Cardiac fibroblast (primary cell): ENCODE measurements around the gene ASB2.

Source experiments
- DNase-seq, 2 donors: peaks; one replicate each; pipeline versions ENCODE4 v3.0.0 to v3.0.0-alpha.2; 2010; ENCODE audit warnings: low read depth in 2 of 2
- H3K4me3 ChIP-seq, 2 donors: replicated peaks in 1 of 2; 1 replicate in 1 of 2; 2 replicates in 1 of 2; pipeline ENCODE4 v1.5.1; 2011; ENCODE audit warnings: low read depth in 2 of 2, low read length in 2 of 2, mild to moderate bottlenecking in 2 of 2, moderate library complexity in 1 of 2
- TF ChIP-seq, protein P1 (sequence below): IDR thresholded peaks from one replicate; pipeline ENCODE4 v1.5.1; 2011; ENCODE audit warnings: low read depth, mild to moderate bottlenecking, low read length, inconsistent platforms

ASB2 gene

DNA sequence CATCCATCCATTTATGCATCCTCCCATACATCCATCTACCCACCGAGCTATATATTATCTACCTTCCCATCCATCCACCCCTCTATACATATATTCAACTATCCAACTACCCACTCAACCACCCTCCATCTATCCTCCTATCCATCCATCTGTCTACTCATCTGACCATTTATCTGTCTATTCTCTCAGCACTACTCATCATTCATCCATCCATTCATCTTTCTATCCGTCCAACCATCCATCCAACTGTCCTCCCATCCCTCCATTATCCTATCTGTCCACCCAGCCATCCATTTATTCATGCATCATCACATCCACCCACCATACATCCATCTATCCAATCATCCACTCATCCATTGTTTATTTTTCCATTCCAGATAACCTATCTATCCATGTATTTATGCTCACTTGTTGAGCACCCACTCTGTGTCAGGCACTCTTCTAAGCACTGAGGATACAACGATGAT is 11.5 kb downstream of the ASB2 start:
- no peak for DNase-seq
- TF ChIP-seq, protein P1, sequence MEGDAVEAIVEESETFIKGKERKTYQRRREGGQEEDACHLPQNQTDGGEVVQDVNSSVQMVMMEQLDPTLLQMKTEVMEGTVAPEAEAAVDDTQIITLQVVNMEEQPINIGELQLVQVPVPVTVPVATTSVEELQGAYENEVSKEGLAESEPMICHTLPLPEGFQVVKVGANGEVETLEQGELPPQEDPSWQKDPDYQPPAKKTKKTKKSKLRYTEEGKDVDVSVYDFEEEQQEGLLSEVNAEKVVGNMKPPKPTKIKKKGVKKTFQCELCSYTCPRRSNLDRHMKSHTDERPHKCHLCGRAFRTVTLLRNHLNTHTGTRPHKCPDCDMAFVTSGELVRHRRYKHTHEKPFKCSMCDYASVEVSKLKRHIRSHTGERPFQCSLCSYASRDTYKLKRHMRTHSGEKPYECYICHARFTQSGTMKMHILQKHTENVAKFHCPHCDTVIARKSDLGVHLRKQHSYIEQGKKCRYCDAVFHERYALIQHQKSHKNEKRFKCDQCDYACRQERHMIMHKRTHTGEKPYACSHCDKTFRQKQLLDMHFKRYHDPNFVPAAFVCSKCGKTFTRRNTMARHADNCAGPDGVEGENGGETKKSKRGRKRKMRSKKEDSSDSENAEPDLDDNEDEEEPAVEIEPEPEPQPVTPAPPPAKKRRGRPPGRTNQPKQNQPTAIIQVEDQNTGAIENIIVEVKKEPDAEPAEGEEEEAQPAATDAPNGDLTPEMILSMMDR, result no peak
- H3K4me3 ChIP-seq, result no peak overlapping the region

DNA sequence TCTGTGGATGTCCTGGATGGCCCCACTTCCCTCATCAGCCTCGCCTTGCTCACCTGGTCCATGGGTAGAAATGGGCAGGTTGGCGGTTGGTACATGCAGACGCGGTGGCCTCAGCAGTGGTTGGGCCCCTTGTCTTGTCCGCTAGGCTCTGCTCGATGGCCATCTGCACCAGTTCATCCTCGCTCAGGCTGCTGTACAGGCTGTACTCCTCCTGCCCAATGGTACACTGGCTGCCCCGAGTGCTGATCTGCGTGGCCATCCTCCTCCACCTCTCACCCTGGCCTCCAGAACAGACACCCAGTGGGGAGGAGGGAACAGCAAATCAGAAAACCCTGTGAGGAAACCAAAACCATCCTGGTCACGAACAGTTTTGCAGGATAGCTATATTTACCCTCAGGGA is 12.1 kb downstream of the ASB2 start:
- H3K4me3 ChIP-seq, result no peak overlapping the region
- TF ChIP-seq, protein P1, result no peak
- DNase-seq, result no peak

DNA sequence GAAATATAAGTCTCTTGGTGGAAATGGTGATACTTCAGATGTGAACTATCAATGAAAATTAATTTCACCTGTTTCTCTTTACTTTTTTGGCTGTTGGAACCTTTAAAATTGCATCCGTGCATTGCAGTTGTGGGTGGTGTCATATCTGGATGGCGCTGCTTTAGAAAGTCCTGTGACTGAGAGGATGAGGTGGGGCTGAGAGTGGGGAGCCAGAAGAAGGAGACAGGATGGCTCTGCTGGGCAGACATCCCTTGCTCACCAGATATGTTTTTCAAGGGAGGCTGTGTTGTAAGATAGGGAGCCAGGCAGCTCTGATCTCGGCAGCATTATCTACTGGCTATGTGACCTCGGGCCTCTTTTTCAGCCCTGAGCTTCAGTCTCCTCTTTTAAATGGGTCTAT is 12.7 kb downstream of the ASB2 start:
- H3K4me3 ChIP-seq, result no peak overlapping the region
- no peak for DNase-seq
- TF ChIP-seq, protein P1, result no peak

DNA sequence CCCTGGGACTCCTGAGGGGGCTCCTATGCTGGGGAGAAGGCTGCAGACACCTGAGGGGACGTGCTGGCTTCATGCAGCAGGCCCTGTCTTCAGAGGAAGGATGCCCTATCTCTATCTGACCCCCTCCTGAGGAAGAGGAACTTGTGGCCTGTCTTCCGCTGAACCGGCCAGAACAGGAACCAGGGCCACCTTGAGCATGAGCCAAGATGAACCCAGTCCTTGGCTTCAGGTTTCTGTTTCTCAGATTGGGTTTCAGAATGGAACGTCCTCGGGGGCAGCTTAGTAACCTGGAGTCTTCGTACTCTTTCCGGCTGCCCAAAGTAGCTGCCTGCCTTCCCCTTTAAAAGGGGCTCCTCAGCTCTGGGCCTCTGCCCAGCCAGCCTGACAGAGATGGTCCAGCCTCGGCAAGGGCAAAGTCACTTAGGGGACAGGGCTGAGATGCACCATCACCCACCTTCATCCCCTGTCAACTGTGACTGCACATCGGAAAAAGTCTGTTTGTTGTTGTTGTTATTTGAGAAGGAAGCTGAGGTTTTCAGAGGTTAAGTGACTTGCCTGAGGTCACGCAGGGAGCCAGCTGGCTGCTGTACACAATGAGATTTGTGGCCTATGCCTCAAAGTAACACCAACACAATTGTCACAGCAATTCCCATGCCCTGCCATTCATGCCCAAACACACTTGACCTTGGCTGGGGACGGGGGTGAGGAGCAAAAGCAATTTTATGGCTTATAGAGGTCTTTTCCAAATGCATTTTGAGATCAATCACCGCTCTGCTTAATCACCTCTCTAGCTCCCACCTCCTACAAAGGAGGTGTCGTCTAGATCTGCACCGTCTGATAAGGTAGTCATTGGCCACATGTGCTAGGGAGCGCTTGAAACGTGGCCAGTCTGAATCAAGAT is 13.4 kb downstream of the ASB2 start:
- TF ChIP-seq, protein P1, result no peak
- peak in 1 of 2 donors; percentile 48 for DNase-seq
- no peak overlapping the region for H3K4me3 ChIP-seq

DNA sequence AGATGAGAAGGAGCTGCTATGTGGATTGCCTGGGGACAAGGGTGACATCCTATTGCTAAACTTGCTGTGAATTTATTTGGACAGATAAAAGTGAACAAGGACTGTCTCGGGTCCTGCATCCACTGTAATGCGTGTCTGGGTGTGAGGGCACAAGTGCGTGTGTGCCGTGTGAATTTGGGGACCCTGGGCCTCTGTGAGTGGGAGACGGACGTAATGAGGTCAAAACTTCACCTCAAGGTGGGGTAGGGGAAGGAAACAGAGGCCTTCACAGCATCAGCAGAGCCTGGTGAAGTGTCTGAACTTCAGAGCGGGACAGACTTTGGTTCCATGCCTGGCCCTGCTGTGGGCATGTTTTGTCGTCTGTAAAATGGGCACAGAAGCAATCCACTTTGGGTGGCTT is 14.8 kb downstream of the ASB2 start:
- no peak overlapping the region for H3K4me3 ChIP-seq
- TF ChIP-seq, protein P1, result no peak
- no peak for DNase-seq

DNA sequence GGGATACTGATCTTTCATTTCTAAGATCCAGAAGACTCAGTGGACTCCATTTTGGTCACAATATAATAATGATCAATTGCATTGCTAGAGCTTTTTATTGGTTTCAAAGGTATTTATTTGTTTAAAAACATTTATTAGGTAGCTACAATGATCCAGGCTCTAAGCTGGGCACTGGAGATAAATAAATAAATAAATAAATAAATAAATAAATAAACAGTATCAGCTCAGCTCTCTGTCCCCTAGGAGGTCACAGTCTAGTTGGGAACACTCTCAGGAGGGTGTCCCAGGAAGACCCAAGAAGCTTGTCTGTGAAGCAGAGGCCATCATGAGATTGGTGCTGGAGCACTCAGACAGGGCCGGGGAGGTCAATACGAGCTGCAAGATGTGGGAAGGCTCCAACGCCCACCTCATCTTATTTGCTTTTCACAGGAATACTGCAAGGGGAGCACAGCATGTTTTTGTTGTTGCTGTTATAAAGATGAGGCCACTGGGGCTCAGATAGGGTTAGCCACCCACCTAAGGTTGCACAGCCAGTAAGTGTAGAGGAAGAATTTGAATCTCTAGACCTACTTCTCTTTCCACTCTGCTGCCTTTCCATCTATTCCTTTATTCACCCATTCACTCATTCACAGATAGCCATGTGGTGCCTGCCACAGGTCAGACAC is 15.5 kb downstream of the ASB2 start:
- TF ChIP-seq, protein P1, result no peak
- H3K4me3 ChIP-seq, result no peak overlapping the region
- no peak for DNase-seq
